Endothelial cell of umbilical vein (primary cell): ENCODE measurements around the gene ACBD6.

Source experiments
- CTCF ChIP-seq, 2 donors: IDR thresholded peaks; 1 replicate in 1 of 2; 2 replicates in 1 of 2; pipeline ENCODE4 v1.5.1; 2011; ENCODE audit warnings: low read length in 2 of 2, mild to moderate bottlenecking in 2 of 2, moderate library complexity in 2 of 2, control low read depth in 1 of 2, inconsistent platforms in 1 of 2, low read depth in 1 of 2; ENCODE audit not compliant: insufficient read depth in 1 of 2; ENCODE audit errors: extremely low read depth in 1 of 2
- EZH2 ChIP-seq: IDR thresholded peaks from 2 replicates; pipeline ENCODE4 v1.6.1; 2012; ENCODE audit warnings: borderline replicate concordance, low read depth, mild to moderate bottlenecking, moderate library complexity, low read length, inconsistent platforms; ENCODE audit not compliant: severe bottlenecking

- TF ChIP-seq CTCF (IDR thresholded peaks at IDR 0.05; ENCODE audit: extremely low read depth in 1 of 2, insufficient read depth in 1 of 2, low read depth in 1 of 2, low read length in 2 of 2) = no peak
- no peak for TF ChIP-seq EZH2
These were observed 57.9 kb downstream of the ACBD6 start for GRCh38 chr1:180444522-180444921.
